AG04449 (cell line): Measurements from ENCODE around the gene RPS28.
"Not testable (repeated sequence)": the region's sequence is repeated elsewhere in the genome, so short reads cannot be mapped to it uniquely, and the experiment has no call there.

Experiments
- CTCF ChIA-PET: fragments of 350-600 bp; formaldehyde crosslinking; extraction: SDS; loops from one replicate; lab custom pipeline; 2021; ENCODE audit warnings: antibody characterized with exemption; lab: Yijun Ruan, JAX
- POLR2A ChIA-PET: fragments of 400-600, 350-600 bp; formaldehyde crosslinking; extraction: SDS; loops from one replicate; lab custom pipeline; 2020; ENCODE audit warnings: antibody characterized with exemption, inconsistent platforms; lab: Yijun Ruan, JAX
- DNase-seq: peaks from one replicate; pipeline ENCODE4 v3.0.0-alpha.2; 2010; ENCODE audit warnings: low read depth, low spot score
- H3K4me3 ChIP-seq: 2 replicates; pipeline ENCODE4 v1.5.1; 2011; ENCODE audit warnings: low read depth, mild to moderate bottlenecking, control low read depth, low read length
- TF ChIP-seq, protein P1 (sequence below): IDR thresholded peaks from one replicate; pipeline ENCODE4 v1.5.1; 2011; ENCODE audit warnings: mild to moderate bottlenecking, moderate library complexity, low read length, control low read depth, inconsistent platforms; ENCODE audit not compliant: insufficient read depth; ENCODE audit errors: missing control alignments

Gene RPS28

DNA sequence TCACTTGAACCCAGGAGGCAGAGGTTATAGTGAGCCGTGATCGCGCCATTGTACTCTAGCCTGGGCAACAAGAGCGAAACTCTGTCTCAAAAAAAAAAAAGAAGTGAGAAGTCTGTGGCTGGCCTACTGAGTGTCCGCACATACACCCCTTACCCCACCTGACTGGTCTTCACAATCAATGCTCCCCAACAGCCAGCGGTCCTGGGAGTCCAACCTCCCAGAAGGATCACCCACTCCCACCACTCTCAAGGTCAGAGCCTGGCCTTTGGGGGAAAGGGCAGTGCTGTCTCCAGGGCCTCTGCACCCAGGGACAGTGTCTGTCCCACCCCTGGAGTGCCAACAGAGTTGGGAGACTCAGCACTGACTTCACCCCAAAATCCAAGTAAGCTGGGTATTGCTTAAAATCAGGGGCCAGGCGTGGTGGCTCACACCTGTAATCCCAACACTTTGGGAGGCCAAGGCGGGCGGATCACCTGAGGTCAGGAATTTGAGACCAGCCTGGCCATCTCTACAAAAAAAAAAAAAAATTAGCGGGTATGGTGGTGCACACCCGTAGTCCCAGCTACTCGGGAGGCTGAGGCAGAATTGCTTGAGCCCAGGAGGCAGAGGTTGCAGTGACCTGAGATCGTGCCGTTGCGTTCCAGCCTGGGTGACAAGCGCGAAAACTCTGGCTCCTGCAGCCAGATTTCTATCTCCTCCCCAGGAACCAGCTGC is 10.8 kb upstream of the RPS28 start:
- DNase-seq = no peak
- ChIA-PET CTCF (interaction anchor here (1.5 kb wide), 1 partner anchor 10 kb away, joined by 5 read pairs; the partner anchor contains the start of genes NDUFA7 and RPS28), POLR2A (no interaction called here)

DNA sequence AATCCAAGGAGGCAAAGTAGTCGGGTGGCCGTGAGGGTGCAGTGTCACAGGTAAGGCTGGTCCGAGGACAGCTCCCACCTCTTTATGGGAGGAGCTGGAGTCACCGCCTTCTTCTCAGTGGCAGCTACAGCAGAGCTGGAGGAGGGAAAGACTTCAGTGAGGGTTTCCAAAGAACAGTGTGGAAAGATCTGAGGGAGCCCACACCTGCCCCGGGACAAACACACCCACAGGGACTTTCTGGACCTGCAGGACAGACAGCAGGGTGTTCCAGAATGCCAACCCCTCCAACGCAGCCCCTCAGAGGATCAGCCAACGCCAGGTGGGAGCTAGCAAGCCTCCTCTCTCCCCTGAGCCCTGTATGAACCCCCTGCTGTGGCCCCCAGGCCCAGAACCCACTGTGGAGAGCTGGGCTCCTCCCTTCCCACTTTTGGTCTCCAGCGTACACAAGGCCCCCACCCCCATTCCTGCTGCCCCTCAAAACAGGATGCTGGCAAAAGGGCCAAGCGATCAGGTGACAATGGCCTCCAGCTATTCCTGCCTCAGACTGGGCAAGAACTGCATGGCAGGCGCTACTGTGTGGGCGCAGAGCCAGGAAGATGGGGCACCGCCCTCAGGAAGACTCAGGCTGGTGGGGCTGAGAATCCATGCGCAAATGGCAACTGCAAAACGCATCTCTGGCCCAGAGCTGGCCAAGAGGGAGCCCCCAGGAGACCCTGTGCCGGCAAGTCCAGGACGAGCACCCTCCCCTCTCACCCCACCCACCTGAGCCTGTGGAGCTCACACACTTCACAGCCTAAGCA is 9.6 kb upstream of the RPS28 start:
- CTCF ChIA-PET = interaction anchor here (0.6 to 1.5 kb wide), 2 partner anchors 9 to 45 kb away, joined by 3 to 5 read pairs; partner anchors contain the start of genes NDUFA7 and RPS28
- no peak for DNase-seq
- TF ChIP-seq, protein P1, sequence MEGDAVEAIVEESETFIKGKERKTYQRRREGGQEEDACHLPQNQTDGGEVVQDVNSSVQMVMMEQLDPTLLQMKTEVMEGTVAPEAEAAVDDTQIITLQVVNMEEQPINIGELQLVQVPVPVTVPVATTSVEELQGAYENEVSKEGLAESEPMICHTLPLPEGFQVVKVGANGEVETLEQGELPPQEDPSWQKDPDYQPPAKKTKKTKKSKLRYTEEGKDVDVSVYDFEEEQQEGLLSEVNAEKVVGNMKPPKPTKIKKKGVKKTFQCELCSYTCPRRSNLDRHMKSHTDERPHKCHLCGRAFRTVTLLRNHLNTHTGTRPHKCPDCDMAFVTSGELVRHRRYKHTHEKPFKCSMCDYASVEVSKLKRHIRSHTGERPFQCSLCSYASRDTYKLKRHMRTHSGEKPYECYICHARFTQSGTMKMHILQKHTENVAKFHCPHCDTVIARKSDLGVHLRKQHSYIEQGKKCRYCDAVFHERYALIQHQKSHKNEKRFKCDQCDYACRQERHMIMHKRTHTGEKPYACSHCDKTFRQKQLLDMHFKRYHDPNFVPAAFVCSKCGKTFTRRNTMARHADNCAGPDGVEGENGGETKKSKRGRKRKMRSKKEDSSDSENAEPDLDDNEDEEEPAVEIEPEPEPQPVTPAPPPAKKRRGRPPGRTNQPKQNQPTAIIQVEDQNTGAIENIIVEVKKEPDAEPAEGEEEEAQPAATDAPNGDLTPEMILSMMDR = no peak
- POLR2A ChIA-PET = interaction anchor here (0.5 to 0.7 kb wide), 2 partner anchors 10 to 305 kb away, joined by 3 read pairs; partner anchors contain the start of genes NDUFA7 and RPS28
- H3K4me3 ChIP-seq = no peak overlapping the region

More for the DNA sequence above, 10.8 kb upstream of the RPS28 start:
- TF ChIP-seq, protein P1 = no peak
- no peak overlapping the region for H3K4me3 ChIP-seq

DNA sequence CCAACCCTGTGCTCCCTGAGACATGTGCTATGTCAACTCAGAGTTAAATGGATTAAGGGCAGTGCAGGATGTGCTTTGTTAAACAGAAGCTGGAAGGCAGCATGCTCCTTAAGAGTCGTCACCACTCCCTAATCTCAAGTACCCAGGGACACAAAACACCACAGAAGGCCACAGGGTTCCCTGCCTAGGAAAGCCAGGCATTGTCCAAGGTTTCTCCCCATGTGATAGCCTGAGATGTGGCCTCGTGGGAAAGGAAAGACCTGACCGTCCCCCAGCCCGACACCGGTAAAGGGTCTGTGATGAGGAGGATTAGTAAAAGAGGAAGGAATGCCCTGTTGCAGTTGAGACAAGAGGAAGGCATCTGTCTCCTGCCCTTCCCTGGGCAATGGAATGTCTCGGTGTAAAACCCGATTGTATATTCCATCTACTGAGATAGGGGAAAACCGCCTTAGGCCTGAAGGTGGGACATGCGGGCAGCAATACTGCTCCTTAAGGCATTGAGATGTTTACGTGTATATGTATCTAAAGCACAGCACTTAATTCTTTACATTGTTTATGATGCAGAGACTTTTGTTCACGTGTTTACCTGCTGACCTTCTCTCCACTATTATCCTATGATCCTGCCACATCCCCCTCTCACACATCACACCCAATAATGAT is 6.2 kb upstream of the RPS28 start:
- H3K4me3 ChIP-seq, POLR2A ChIA-PET, DNase-seq, CTCF ChIA-PET: not testable (repeated sequence)

DNA sequence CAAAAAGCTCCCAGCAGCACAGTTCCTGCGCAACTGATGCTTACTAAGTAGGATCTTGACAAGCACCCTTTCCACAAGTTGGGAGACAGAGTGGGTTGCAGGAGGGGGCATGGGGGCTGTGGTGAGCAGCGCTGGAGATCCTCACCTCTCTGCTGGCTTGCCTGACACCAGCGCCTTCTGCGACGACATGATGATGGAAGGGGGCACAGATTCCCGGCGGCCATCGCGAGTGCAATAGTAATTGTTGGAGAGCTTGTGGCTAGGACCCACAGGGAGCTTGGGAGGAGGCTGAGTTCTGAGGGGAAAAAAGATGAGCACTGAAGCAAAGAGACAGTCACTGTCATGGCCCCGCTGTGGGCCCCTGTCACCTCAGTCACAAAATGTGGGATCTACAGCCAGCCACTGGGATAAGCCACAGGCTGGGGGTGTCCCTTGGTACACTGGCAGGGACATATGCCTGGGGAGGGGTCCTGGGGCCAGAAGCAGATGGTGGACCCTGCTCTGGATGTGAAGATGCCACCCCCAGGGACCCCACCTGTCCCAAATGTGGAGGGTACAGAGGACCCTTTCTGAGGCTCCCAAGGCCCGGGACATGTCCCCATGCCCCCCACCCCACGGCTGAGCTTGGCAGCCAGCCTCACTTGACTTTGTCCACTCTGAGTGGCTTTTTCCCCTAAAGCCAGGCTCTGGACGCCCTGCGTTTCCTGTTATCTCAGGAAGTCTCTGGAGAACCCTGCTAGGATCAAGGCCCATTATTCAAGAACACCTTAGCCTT is 4.8 kb upstream of the RPS28 start:
- ChIA-PET POLR2A (interaction anchor here (0.6 kb wide), 1 partner anchor 99 kb away, joined by 3 read pairs; no protein-coding TSS in a partner anchor), CTCF (interaction anchor here (1.2 to 1.4 kb wide), 2 partner anchors 262 to 265 kb away, joined by 3 to 4 read pairs; no protein-coding TSS in a partner anchor)
- TF ChIP-seq, protein P1 = no peak
- no peak for DNase-seq
- no peak overlapping the region for H3K4me3 ChIP-seq

DNA sequence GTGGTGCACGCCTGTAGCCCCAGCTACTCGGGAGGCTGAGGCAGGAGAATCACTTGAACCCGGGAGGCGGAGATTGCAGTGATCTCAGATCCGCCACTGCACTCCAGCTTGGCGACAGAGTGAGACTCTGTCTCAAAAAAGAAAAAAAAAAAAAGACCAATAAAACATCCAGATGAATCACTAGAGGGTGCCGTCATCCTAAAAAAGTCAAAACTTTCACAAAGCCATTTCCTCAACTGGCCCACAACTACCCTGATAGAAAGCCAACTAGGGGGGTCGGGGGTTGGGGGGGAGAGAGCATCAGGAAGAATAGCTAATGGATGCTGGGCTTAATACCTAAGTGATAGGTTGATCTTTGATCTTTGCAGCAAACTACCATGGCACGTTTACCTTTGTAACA is 2.5 kb upstream of the RPS28 start:
- ChIA-PET POLR2A (interaction anchor here (0.7 kb wide), 1 partner anchor 35 kb away, joined by 5 read pairs; no protein-coding TSS in a partner anchor), CTCF (interaction anchor here (0.9 to 1.5 kb wide), 2 partner anchors 187 to 259 kb away, joined by 3 read pairs; no protein-coding TSS in a partner anchor)
- DNase-seq, H3K4me3 ChIP-seq: not testable (repeated sequence)

DNA sequence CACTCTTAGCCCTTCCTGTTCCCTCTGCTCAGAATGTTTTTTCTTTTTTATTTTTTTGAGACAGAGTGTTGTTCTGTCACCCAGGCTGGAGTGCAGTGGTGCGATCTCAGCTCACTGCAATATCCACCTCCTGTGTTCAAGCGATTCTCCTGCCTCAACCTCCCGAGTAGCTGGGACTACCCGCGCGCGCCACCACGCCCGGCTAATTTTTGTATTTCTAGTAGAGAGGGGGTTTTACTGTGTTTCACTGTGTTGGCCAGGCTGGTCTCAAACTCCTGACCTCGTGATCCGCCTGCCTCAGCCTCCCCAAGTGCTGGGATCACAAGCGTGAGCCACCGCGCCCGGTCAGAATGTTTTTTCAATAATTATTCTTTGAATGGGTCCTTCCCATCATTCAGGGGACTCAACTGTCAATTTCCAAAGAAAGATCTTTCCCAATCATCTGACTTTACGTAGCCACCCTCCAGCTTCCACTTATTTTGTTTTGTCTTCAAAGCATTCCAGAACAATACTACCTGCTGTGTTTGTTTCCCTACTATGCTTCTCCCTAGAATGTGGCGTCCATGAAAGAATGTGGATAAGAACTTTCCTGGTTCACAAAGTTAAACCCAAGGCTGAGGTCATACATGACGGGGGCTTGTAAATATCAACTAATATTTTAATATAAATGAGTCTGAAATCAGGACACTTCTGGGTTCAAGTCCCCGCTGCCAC is 1.3 kb upstream of the RPS28 start:
- CTCF ChIA-PET = interaction anchor here (0.9 to 2.1 kb wide), 6 partner anchors 9 to 259 kb away, joined by 3 to 10 read pairs (median 4); no protein-coding TSS in a partner anchor
- no peak for DNase-seq
- TF ChIP-seq, protein P1 = no peak
- POLR2A ChIA-PET = no interaction called here
- H3K4me3 ChIP-seq = peak overlapping the region; percentile 99
